Keratinocyte (primary cell): ENCODE results near the gene LGALS16. TPM values are rescaled to one million over a fixed set of nuclear protein-coding genes. Genes with fewer than 3 reads are reported as not detected.

ENCODE experiments used
- DNase-seq: peaks from one replicate; pipeline ENCODE4 v3.0.0-alpha.2; 2011; ENCODE audit warnings: low read depth, missing footprints, low spot score
- FAIRE-seq: peaks from 2 replicates; lab custom pipeline; 2011; peaks lifted over from hg19 to GRCh38; lab: Jason Lieb, UNC
- H2AFZ ChIP-seq: 2 replicates; pipeline ENCODE4 v1.6.0; 2012; ENCODE audit warnings: low read length, control low read depth, inconsistent platforms; ENCODE audit not compliant: control insufficient read depth
- H3K27ac ChIP-seq: 2 replicates; pipeline ENCODE4 v1.5.1; 2011; ENCODE audit warnings: low read length; ENCODE audit not compliant: control insufficient read depth, insufficient read depth
- H3K27me3 ChIP-seq: 3 replicates; pipeline ENCODE4 v1.6.0; 2011; ENCODE audit warnings: low read length; ENCODE audit not compliant: control insufficient read depth, insufficient read depth; ENCODE audit errors: extremely low read depth
- H3K36me3 ChIP-seq, 2 experiments: 2 replicates in 1 of 2; 3 replicates in 1 of 2; pipeline ENCODE4 v1.5.1; 2011; ENCODE audit warnings: low read length in 2 of 2, mild to moderate bottlenecking in 1 of 2; ENCODE audit not compliant: control insufficient read depth in 2 of 2, insufficient read depth in 2 of 2; ENCODE audit errors: extremely low read depth in 1 of 2
- H3K4me1 ChIP-seq: 3 replicates; pipeline ENCODE4 v1.5.1; 2011; ENCODE audit warnings: low read length; ENCODE audit not compliant: control insufficient read depth, insufficient read depth; ENCODE audit errors: extremely low read depth
- H3K4me2 ChIP-seq: 3 replicates; pipeline ENCODE4 v1.6.0; 2011; ENCODE audit warnings: low read depth, low read length; ENCODE audit not compliant: control insufficient read depth, insufficient read depth; ENCODE audit errors: extremely low read depth
- H3K4me3 ChIP-seq, 3 experiments: fragments of 200-600 bp in 1 of 3; sonication (generic) in 1 of 3; 2 replicates in 2 of 3; 3 replicates in 1 of 3; pipeline ENCODE4 v1.5.1; 2011 to 2016; ENCODE audit warnings: low read length in 3 of 3, mild to moderate bottlenecking in 3 of 3, control low read depth in 2 of 3, inconsistent platforms in 1 of 3, low read depth in 1 of 3, mixed read lengths in 1 of 3, mixed run types in 1 of 3, moderate library complexity in 1 of 3; ENCODE audit not compliant: control insufficient read depth in 2 of 3, insufficient read depth in 2 of 3; ENCODE audit errors: extremely low read depth in 1 of 3
- H3K79me2 ChIP-seq: 2 replicates; pipeline ENCODE4 v1.6.0; 2012; ENCODE audit warnings: low read length; ENCODE audit not compliant: control insufficient read depth, insufficient read depth
- H3K9ac ChIP-seq: 3 replicates; pipeline ENCODE4 v1.6.0; 2011; ENCODE audit warnings: low read length; ENCODE audit not compliant: control insufficient read depth, insufficient read depth; ENCODE audit errors: extremely low read depth
- H3K9me1 ChIP-seq: 3 replicates; pipeline ENCODE4 v1.6.0; 2011; ENCODE audit warnings: low read length; ENCODE audit not compliant: control insufficient read depth, insufficient read depth; ENCODE audit errors: extremely low read depth
- H3K9me3 ChIP-seq: 2 replicates; pipeline ENCODE4 v1.5.1; 2012; ENCODE audit warnings: low read depth, low read length; ENCODE audit not compliant: control insufficient read depth
- H4K20me1 ChIP-seq: 3 replicates; pipeline ENCODE4 v1.6.0; 2011; ENCODE audit warnings: low read length; ENCODE audit not compliant: control insufficient read depth, insufficient read depth; ENCODE audit errors: extremely low read depth
- EZH2 ChIP-seq: IDR thresholded peaks from one replicate; pipeline ENCODE4 v1.6.1; 2012; ENCODE audit warnings: inconsistent platforms, mild to moderate bottlenecking, low read length, moderate library complexity
- dilution Hi-C: fragments of 300-500 bp; cut with MboI; formaldehyde crosslinking; loops from one replicate; pipeline ENCODE4 v1.7.0; 2020; ENCODE audit warnings: low sequenced_read_pairs; ENCODE audit not compliant: extremely low pct_ligation_motif_present
- polyA plus RNA-seq, 5 experiments: library from polyadenylated mRNA; depleted of rRNA in 3 of 5; stranded (reverse) in 3 of 5; stranded (forward) in 1 of 5; unstranded in 1 of 5; fragments of >200 nt; gene quantifications; 1 replicate in 1 of 5; 2 replicates in 3 of 5; 3 replicates in 1 of 5; pipeline versions ENCODE4 v1.2.1 to v1.2.3, GENCODE V29; 2011 to 2012; ENCODE audit warnings: missing spikeins in 2 of 5, low read depth in 1 of 5, low replicate concordance in 1 of 5
- small RNA-seq, 3 experiments: library from RNA; depleted of rRNA; stranded (forward); fragments of <200 nt; gene quantifications; one replicate each; pipeline ENCODE3, GENCODE V24; 2012; ENCODE audit warnings: low read depth in 3 of 3, low replicate concordance in 1 of 3; ENCODE audit not compliant: insufficient read length in 3 of 3
- TF ChIP-seq, protein P1 (sequence below), 3 experiments: IDR thresholded peaks in 1 of 3; conservative IDR thresholded peaks in 1 of 3; optimal IDR thresholded peaks in 1 of 3; 2 replicates in 2 of 3; 3 replicates in 1 of 3; pipeline versions ENCODE3 to v1.5.1; 2011; ENCODE audit warnings: low read length in 3 of 3, mild to moderate bottlenecking in 3 of 3, moderate library complexity in 2 of 3, control low read depth in 1 of 3, inconsistent platforms in 1 of 3; ENCODE audit not compliant: insufficient read depth in 2 of 3; ENCODE audit errors: extremely low read depth in 1 of 3

Gene LGALS16
- polyA plus RNA-seq, 1 donor (not counting 4 experiments of a cell fraction or from before 2014, with no cell fraction given), result not detected

DNA sequence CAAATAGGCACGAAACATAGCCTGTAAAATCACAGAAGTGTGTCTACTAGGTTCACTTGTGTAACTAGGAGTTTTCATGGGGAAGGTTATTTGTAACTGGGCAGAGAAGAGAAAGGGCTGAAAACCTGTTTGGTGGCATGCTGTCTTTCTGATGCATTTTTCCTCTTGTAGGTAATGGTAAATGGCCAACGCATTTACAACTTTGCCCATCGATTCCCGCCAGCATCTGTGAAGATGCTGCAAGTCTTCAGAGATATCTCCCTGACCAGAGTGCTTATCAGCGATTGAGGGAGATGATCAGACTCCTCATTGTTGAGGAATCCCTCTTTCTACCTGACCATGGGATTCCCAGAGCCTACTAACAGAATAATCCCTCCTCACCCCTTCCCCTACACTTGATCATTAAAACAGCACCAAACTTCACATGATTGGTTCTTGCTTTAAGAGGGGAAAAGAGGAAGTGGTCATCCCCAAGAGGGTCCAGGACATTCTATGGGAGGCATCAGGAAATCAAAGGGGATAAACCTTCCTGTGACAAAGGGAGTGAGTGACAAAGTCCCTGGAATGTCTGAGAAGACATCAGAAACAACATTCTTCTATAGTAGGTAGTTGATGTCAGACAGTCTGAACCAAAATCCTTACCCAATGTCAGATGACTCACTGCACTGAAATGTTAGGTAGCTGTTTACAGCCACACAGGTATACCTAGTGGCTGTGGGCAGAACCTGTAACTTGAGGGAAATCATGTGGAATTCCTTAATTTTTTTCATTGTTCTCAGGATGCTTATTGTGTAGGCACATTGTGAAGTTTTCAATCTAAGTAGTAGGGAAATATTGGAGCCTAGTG is 53.5 kb downstream of the LGALS16 start:
- Histone ChIP-seq H2AFZ (no peak overlapping the region), H3K27ac (no peak overlapping the region), H3K27me3 (no peaks in the 10 kb centered on the region), H3K36me3 (no peaks in the 10 kb centered on the region), H3K9ac (no peak overlapping the region), H3K79me2 (no peaks in the 10 kb centered on the region), H4K20me1 (no peaks in the 10 kb centered on the region), H3K9me3 (no peaks in the 10 kb centered on the region), H3K9me1 (no peaks in the 10 kb centered on the region), H3K4me2 (no peak overlapping the region), H3K4me1 (no peaks in the 10 kb centered on the region), H3K4me3 (no peak overlapping the region)
- dilution Hi-C loops, result no loop called here
- DNase-seq (no peak), FAIRE-seq (no peak)
- TF ChIP-seq EZH2, result no peak
- TF ChIP-seq, protein P1, sequence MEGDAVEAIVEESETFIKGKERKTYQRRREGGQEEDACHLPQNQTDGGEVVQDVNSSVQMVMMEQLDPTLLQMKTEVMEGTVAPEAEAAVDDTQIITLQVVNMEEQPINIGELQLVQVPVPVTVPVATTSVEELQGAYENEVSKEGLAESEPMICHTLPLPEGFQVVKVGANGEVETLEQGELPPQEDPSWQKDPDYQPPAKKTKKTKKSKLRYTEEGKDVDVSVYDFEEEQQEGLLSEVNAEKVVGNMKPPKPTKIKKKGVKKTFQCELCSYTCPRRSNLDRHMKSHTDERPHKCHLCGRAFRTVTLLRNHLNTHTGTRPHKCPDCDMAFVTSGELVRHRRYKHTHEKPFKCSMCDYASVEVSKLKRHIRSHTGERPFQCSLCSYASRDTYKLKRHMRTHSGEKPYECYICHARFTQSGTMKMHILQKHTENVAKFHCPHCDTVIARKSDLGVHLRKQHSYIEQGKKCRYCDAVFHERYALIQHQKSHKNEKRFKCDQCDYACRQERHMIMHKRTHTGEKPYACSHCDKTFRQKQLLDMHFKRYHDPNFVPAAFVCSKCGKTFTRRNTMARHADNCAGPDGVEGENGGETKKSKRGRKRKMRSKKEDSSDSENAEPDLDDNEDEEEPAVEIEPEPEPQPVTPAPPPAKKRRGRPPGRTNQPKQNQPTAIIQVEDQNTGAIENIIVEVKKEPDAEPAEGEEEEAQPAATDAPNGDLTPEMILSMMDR (optimal IDR thresholded peaks at IDR 0.05 in 1 of 3, IDR thresholded peaks at IDR 0.05 in 1 of 3, conservative IDR thresholded peaks at IDR 0.05 in 1 of 3; ENCODE audit: extremely low read depth in 1 of 3, insufficient read depth in 2 of 3, low read length in 3 of 3), result no peak

Small RNA genes within 50 kb of the gene (small RNA-seq; reads per million reads assigned to genes)
- 0 reads per million in 3 experiments for gene AC005176.2
- gene RPS29P27, result 0 reads per million in 3 experiments
- gene RPS29P30, result 0 reads per million in 3 experiments

Other genes starting within 250 kb of the LGALS16 start
- 10.4 to 14.2 TPM (median 12.8 TPM) in 3 replicates for gene ZFP36, start 249.1 kb upstream of the LGALS16 start, polyA plus RNA-seq
- 3.6 to 6.4 TPM (median 5.2 TPM) in 3 replicates for gene PLEKHG2, start 243.2 kb upstream of the LGALS16 start, polyA plus RNA-seq
- 1,323 to 2,302 TPM (median 1,614 TPM) in 3 replicates for gene RPS16, start 220.0 kb upstream of the LGALS16 start, polyA plus RNA-seq
- gene SUPT5H, start 210.3 kb upstream of the LGALS16 start, polyA plus RNA-seq, result 46.1 to 83.7 TPM (median 63.2 TPM) in 3 replicates
- 71.6 to 91.5 TPM (median 85.5 TPM) in 3 replicates for gene TIMM50, start 175.1 kb upstream of the LGALS16 start, polyA plus RNA-seq
- 0.80 to 1.1 TPM (median 0.89 TPM) in 3 replicates for gene DLL3, start 157.0 kb upstream of the LGALS16 start, polyA plus RNA-seq
- not detected in 3 replicates for gene SELENOV, start 140.8 kb upstream of the LGALS16 start, polyA plus RNA-seq
- 1.1 to 1.9 TPM (median 1.2 TPM) in 3 replicates for gene EID2B, start 123.1 kb upstream of the LGALS16 start, polyA plus RNA-seq
- gene EID2, start 115.8 kb upstream of the LGALS16 start, polyA plus RNA-seq, result 9.5 to 12.9 TPM (median 9.6 TPM) in 3 replicates
- not detected in 3 replicates for gene LGALS13, start 53.4 kb upstream of the LGALS16 start, polyA plus RNA-seq
- not detected in 3 replicates for gene LGALS14, start 48.6 kb downstream of the LGALS16 start, polyA plus RNA-seq
- not detected in 3 replicates for gene CLC, start 82.1 kb downstream of the LGALS16 start, polyA plus RNA-seq
- not detected in 3 replicates for gene LEUTX, start 122.9 kb downstream of the LGALS16 start, polyA plus RNA-seq
- 4.3 to 6.4 TPM (median 4.6 TPM) in 3 replicates for gene DYRK1B, start 178.2 kb downstream of the LGALS16 start, polyA plus RNA-seq
- 222 to 357 TPM (median 301 TPM) in 3 replicates for gene FBL, start 190.5 kb downstream of the LGALS16 start, polyA plus RNA-seq